Thyroid gland (tissue), 4 donors: ENCODE measurements around the gene ZNF644.

Source experiments
- POLR2A ChIP-seq, 2 donors: fragments of 450-650 bp; IDR thresholded peaks; one replicate each; pipeline ENCODE4 v1.6.1; 2017; ENCODE audit warnings: antibody characterized with exemption in 2 of 2, mild to moderate bottlenecking in 2 of 2, moderate library complexity in 1 of 2
- TF ChIP-seq, protein P1 (sequence below), 6 experiments: fragments of 200-600 bp in 3 of 6; fragments of 450-650 bp in 3 of 6; sonication (generic) in 3 of 6; IDR thresholded peaks; one replicate each; pipeline ENCODE4 v1.5.1; 2016 to 2019; ENCODE audit warnings: antibody characterized with exemption in 6 of 6, mild to moderate bottlenecking in 2 of 6, inconsistent platforms in 1 of 6, moderate library complexity in 1 of 6

DNA sequence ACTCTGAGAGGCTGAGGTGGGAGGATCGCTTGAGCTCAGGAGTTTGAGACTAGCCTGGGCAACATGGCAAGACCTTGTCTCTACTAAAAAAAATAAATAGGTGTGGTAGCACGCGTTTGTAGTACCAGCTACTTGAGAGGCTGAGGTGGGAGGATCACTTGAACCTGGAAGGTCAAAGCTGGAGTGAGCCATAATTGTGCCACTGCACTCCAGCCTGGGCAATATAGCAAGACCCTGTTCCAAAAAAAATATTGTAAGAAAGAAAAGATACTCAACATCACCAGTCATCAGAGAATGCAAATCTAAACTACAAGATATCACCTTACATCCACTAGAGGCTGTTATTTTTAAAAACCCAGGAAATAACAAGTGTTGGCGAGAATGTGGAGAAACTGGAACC, 32.5 kb downstream of the ZNF644 start:
- TF ChIP-seq, protein P1, sequence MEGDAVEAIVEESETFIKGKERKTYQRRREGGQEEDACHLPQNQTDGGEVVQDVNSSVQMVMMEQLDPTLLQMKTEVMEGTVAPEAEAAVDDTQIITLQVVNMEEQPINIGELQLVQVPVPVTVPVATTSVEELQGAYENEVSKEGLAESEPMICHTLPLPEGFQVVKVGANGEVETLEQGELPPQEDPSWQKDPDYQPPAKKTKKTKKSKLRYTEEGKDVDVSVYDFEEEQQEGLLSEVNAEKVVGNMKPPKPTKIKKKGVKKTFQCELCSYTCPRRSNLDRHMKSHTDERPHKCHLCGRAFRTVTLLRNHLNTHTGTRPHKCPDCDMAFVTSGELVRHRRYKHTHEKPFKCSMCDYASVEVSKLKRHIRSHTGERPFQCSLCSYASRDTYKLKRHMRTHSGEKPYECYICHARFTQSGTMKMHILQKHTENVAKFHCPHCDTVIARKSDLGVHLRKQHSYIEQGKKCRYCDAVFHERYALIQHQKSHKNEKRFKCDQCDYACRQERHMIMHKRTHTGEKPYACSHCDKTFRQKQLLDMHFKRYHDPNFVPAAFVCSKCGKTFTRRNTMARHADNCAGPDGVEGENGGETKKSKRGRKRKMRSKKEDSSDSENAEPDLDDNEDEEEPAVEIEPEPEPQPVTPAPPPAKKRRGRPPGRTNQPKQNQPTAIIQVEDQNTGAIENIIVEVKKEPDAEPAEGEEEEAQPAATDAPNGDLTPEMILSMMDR (IDR thresholded peaks at IDR 0.05) = no peak
- TF ChIP-seq POLR2A (IDR thresholded peaks at IDR 0.05) = no peak
